HL-60 (cell line): ENCODE results near the gene ZNF446.
"Not testable (repeated sequence)": the region's sequence is repeated elsewhere in the genome, so short reads cannot be mapped to it uniquely, and the experiment has no call there.

Experiments used
- GABPA ChIP-seq: IDR thresholded peaks from 2 replicates; pipeline ENCODE4 v1.6.1; 2012; ENCODE audit warnings: low read depth
- POLR2AphosphoS5 ChIP-seq: IDR thresholded peaks from 2 replicates; pipeline ENCODE4 v1.6.1; 2012; ENCODE audit warnings: low read depth
- TF ChIP-seq, protein P1 (sequence below): IDR thresholded peaks from one replicate; pipeline ENCODE4 v1.5.1; 2011; ENCODE audit warnings: low read length, control low read depth, inconsistent platforms; ENCODE audit not compliant: insufficient read depth

DNA sequence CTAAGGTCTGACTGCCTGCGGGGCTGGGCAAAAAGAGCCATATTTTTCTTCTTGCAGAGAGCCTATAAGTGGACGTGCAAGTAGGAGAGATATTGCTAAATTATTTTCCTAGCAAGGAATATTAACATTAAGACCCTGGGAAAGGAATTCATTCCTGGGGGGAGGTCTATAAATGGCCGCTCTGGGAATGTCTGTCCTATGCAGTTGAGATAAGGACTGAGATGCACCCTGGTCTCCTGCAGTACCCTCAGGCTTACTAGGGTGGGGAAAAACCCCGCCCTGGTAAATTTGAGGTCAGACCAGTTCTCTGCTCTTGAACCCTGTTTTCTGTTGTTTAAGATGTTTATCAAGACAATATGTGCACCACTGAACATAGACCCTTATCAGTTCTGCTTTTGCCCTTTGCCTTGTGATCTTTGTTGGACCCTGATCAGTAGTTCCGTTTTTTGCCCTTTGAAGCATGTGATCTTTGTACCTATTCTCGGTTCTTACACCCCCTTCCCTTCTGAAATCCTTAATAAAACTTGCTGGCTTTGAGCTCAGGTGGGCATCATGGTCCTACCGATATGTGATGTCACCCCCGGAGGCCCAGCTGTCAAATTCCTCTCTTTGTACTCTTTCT lies 31.6 kb downstream of the ZNF446 start:
- TF ChIP-seq, protein P1, sequence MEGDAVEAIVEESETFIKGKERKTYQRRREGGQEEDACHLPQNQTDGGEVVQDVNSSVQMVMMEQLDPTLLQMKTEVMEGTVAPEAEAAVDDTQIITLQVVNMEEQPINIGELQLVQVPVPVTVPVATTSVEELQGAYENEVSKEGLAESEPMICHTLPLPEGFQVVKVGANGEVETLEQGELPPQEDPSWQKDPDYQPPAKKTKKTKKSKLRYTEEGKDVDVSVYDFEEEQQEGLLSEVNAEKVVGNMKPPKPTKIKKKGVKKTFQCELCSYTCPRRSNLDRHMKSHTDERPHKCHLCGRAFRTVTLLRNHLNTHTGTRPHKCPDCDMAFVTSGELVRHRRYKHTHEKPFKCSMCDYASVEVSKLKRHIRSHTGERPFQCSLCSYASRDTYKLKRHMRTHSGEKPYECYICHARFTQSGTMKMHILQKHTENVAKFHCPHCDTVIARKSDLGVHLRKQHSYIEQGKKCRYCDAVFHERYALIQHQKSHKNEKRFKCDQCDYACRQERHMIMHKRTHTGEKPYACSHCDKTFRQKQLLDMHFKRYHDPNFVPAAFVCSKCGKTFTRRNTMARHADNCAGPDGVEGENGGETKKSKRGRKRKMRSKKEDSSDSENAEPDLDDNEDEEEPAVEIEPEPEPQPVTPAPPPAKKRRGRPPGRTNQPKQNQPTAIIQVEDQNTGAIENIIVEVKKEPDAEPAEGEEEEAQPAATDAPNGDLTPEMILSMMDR, result not testable (repeated sequence)
- TF ChIP-seq GABPA, POLR2AphosphoS5: not testable (repeated sequence)
